Measurements from ENCODE around the gene TST.

The TST gene

DNA sequence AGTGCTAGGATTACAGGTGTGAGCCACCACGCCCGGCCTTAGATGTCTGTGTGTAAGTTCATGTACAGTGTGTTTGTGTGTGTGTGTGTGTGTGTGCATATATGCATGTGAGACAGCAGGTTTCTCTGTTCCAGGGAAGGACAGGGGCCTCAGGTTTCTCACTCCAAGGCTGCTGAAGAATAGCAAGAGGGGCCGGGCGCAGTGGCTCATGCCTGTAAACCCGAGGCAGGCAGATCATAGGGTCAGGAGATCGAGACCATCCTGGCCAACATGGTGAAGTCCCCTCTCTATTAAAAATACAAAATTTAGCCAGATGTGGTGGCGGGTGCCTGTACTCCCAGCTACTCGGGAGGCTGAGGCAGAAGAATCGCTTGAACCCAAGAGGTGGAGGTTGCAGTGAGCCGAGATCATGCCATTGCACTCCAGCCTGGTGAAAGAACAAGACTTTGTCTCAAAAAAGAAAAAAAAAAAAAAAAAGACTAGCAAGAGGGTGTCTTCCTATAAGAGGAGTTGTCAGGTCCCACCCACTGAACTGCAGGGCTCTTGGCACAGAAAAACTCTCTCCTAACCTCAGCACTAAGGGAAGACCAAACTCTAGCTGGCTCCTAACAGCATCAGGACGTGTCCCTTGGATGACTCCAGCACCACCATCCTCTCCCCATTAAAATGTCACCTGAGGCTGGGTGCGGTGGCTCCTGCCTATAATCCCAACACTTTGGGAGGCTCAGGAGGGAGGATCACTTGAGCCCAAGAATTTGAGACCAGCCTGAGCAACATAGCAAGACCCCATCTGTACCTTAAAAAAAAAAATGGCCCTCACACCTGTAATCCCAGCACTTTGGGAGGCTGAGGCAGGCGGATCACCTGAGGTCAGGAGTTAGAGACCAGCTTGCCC lies 40.0 kb downstream of the TST start:
- Histone ChIP-seq H3K4me1 (ENCODE audit: low read length) (0 out of 2 replicates have a peak, but pooled peaks cover 3% of the 10 kb centered on the region), H2AFZ (ENCODE audit: low read length) (no peak overlapping the region; the same call in 1 of the 2 replicates), H3K9me3 (replicated peaks; ENCODE audit: insufficient read depth, low read length) (no peaks in the 10 kb centered on the region), H3K4me2 (ENCODE audit: low read depth, low read length) (no peak overlapping the region), H3K4me3 (ENCODE audit: low read length) (no peak overlapping the region), H3K9ac (ENCODE audit: low read length) (no peak overlapping the region), H3K27ac (ENCODE audit: low read length) (no peak overlapping the region), H3K27me3 (replicated peaks; ENCODE audit: insufficient read depth, low read length) (peaks cover 18% of the 10 kb centered on the region), H3F3A (ENCODE audit: insufficient read depth, low read length) (no peaks in the 10 kb centered on the region; the same call in 1 of the 2 replicates), H3K36me3 (replicated peaks; ENCODE audit: insufficient read depth, low read length) (no peaks in the 10 kb centered on the region), H4K20me1 (ENCODE audit: insufficient read depth, low read length) (no peaks in the 10 kb centered on the region), H3K79me2 (ENCODE audit: low read length) (no peaks in the 10 kb centered on the region), H3K9me2 (replicated peaks; ENCODE audit: insufficient read depth, low read length) (no peaks in the 10 kb centered on the region)
- no peak for TF ChIP-seq EZH2phosphoT487 (IDR thresholded peaks at IDR 0.05; ENCODE audit: low read length)
- TF ChIP-seq EZH2 (optimal IDR thresholded peaks at IDR 0.05; ENCODE audit: low read depth, low read length): no peak
- no peak for TF ChIP-seq CTCF (IDR thresholded peaks at IDR 0.05; ENCODE audit: low read length)
- DNase-seq: no peak

- no peaks in the 10 kb centered on the region for H3K9me2 ChIP-seq (replicated peaks; ENCODE audit: insufficient read depth, low read length)
- TF ChIP-seq EZH2 (optimal IDR thresholded peaks at IDR 0.05; ENCODE audit: low read depth, low read length): no peak
- TF ChIP-seq CTCF (IDR thresholded peaks at IDR 0.05; ENCODE audit: low read length): peak; percentile 89
- no peak for TF ChIP-seq EZH2phosphoT487 (IDR thresholded peaks at IDR 0.05; ENCODE audit: low read length)
- peak overlapping the region; percentile 76 for H3K4me2 ChIP-seq (ENCODE audit: low read depth, low read length)
- peak overlapping the region; percentile 89 for H2AFZ ChIP-seq (ENCODE audit: low read length)
- H4K20me1 ChIP-seq (ENCODE audit: insufficient read depth, low read length): no peaks in the 10 kb centered on the region
- no peaks in the 10 kb centered on the region for H3K9me3 ChIP-seq (replicated peaks; ENCODE audit: insufficient read depth, low read length)
- no peak overlapping the region for H3K27ac ChIP-seq (ENCODE audit: low read length)
- no peaks in the 10 kb centered on the region for H3K79me2 ChIP-seq (ENCODE audit: low read length)
- no peaks in the 10 kb centered on the region; the same call in 1 of the 2 replicates for H3F3A ChIP-seq (ENCODE audit: insufficient read depth, low read length)
- H3K4me1 ChIP-seq (ENCODE audit: low read length): 0 out of 2 replicates have a peak, but pooled peaks cover 3% of the 10 kb centered on the region
- peak overlapping the region; percentile 54 for H3K4me3 ChIP-seq (ENCODE audit: low read length)
- peaks cover 12% of the 10 kb centered on the region for H3K27me3 ChIP-seq (replicated peaks; ENCODE audit: insufficient read depth, low read length)
- no peaks in the 10 kb centered on the region for H3K36me3 ChIP-seq (replicated peaks; ENCODE audit: insufficient read depth, low read length)
- H3K9ac ChIP-seq (ENCODE audit: low read length): peak overlapping the region; percentile 29; the same call in 1 of the 2 replicates
- peak; percentile 88 for DNase-seq
Measured at GRCh38 chr22:36977947-36978660, 41.1 kb downstream of the TST start.

- peak; percentile 72 for DNase-seq
- H3K79me2 ChIP-seq (ENCODE audit: low read length): no peaks in the 10 kb centered on the region
- no peaks in the 10 kb centered on the region for H3K9me3 ChIP-seq (replicated peaks; ENCODE audit: insufficient read depth, low read length)
- peak overlapping the region; percentile 54 for H3K4me3 ChIP-seq (ENCODE audit: low read length)
- no peaks in the 10 kb centered on the region; the same call in 1 of the 2 replicates for H3F3A ChIP-seq (ENCODE audit: insufficient read depth, low read length)
- H2AFZ ChIP-seq (ENCODE audit: low read length): peak overlapping the region; percentile 89
- H4K20me1 ChIP-seq (ENCODE audit: insufficient read depth, low read length): no peaks in the 10 kb centered on the region
- peak overlapping the region; percentile 76 for H3K4me2 ChIP-seq (ENCODE audit: low read depth, low read length)
- no peaks in the 10 kb centered on the region for H3K36me3 ChIP-seq (replicated peaks; ENCODE audit: insufficient read depth, low read length)
- H3K9ac ChIP-seq (ENCODE audit: low read length): peak overlapping the region; percentile 29; the same call in 1 of the 2 replicates
- TF ChIP-seq EZH2phosphoT487 (IDR thresholded peaks at IDR 0.05; ENCODE audit: low read length) (no peak), CTCF (IDR thresholded peaks at IDR 0.05; ENCODE audit: low read length) (peak; percentile 66), EZH2 (optimal IDR thresholded peaks at IDR 0.05; ENCODE audit: low read depth, low read length) (no peak)
- peaks cover 5% of the 10 kb centered on the region for H3K27me3 ChIP-seq (replicated peaks; ENCODE audit: insufficient read depth, low read length)
- 0 out of 2 replicates have a peak, but pooled peaks cover 3% of the 10 kb centered on the region for H3K4me1 ChIP-seq (ENCODE audit: low read length)
- no peak overlapping the region for H3K27ac ChIP-seq (ENCODE audit: low read length)
- no peaks in the 10 kb centered on the region for H3K9me2 ChIP-seq (replicated peaks; ENCODE audit: insufficient read depth, low read length)
Measured at GRCh38 chr22:36977401-36977861, 41.8 kb downstream of the TST start.
